HG03025 (cell line): ENCODE data around the gene TMCC1.
"Not testable (repeated sequence)": the region's sequence is repeated elsewhere in the genome, so short reads cannot be mapped to it uniquely, and the experiment has no call there.

ENCODE experiments used
- ATAC-seq: cut with Tn5 transposase; IDR thresholded peaks from one replicate; pipeline ENCODE4 v1.9.1; 2021; ENCODE audit warnings: mild to moderate bottlenecking, moderate library complexity; ENCODE audit not compliant: unreplicated experiment, low FRiP score

The TMCC1 gene

DNA sequence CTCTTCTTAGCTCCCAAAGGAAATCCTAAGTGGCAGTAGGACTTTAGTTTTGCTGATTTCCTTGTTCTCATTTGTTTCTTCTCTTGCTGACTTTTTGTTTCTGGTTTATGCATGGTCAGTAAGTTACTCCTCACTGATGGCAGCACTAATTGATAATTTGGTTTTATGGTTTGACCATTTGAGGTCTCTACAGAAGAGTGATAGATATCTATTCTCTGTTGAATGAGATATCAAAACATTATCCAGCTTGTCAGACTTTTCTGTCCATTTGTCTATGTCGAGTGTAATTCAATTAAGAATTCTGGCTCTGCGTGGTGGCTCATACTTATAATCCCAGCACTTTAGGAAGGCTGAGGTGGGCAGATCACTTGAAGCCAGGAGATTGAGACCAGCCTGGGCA is 202.5 kb downstream of the TMCC1 start:
- ATAC-seq: no peak

DNA sequence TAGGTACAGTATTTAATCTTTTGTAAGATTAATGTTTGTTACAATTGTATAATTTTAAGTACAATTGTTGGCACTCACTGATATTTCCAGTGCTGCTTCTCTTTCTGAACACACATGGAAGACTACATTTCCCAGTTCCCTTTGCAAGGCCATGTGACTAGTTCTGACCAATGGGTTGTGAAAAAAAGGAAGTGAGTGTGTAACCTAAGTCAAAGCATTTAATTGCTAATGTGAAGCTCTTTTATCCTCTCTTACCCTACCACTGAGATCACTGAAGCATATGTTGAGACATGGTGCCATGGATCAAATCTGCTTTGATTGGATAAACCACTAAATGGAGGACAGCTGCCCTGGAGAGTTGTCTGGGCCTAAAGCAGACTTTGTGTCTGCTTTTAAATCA is 203.1 kb downstream of the TMCC1 start:
- no peak for ATAC-seq

DNA sequence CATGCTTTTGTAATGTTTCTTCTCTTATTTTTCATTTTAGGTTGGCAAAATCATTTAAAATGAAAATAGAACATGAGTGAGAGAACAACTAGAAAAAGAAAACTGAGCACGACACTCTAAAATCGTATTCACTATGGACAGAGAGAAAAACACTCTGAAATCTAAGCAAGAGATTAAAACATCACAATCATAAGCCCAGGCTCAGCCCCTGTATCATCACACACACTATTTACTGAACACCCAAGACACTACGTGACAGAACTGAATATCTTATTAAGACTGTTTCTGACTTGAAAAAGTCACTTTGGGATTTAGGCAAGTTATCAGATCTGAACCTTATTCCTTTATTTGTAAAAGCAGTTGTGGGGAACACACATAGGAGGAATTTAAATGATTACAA is 204.5 kb downstream of the TMCC1 start:
- ATAC-seq: no peak

DNA sequence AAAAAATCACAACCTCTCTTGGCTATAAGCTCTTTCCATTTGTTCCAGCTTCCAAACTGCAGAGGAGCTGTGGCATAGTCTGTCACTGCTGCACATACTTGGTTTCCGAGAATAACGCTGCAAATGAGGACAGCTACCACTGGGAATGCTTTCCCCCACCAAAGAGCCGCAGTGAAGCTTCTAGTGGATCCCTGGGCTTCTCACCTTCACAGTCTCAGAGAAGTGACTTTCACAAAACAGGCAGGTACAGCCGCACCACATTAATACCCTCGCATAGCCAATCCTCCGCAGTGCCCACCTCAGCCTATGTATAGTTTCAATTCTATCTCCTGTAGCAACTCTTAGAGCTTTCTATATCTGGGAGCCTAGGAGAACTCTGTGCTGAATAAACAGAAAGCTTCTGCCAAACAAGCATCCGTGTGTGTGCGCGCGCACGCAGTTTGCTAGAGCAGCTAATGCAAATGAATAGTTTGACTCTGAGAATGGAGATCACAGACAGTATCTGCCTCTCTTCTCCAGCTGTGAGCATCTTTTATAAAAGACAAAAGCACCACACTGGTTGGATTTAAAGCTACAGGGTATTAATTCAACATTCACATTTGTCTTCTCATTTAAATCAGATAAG is 205.1 kb downstream of the TMCC1 start:
- ATAC-seq: no peak

DNA sequence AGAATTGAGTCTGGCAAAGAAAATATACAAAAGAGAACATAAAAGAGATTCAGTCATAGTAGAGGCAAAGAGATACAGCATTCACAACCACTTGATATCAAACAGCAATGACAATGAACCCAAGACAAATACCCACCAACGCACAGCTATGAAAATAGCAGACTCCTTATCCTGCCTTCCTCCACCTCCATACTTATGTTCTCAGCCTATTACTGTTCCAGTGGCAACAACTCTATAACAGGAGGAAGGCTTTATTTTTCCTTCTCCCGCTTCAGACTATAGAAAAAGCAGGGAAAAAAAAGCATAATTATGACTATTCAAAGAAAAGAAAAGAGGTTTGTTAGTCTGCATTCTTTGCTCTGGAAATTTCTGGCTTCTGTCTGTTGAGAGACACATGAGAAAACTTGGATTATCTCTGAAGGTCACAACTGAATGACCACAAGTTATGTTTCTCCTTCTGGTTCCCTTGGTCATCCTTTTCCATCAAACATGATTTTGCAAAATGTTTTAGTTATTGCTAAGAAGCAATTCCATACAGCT is 205.9 kb downstream of the TMCC1 start:
- ATAC-seq: no peak

DNA sequence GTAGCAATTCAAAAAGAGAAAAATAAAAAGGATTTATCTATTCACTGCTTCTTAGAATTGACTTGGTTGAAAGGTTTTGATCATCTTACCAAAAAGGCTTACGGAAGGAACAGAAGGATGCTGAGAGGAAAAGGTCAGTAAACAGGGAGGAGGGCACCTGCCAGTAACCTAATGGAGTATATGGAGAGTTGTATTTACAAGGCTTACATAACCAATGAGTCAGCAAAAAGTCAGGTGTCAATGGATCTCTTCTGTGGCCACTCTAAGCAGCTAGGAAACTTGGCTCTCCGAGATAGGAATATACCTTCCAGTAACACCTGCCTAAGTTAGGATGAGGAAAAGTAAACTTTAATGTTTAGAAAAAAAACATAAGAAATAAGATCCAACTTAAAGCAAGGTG is 206.6 kb downstream of the TMCC1 start:
- ATAC-seq: no peak

DNA sequence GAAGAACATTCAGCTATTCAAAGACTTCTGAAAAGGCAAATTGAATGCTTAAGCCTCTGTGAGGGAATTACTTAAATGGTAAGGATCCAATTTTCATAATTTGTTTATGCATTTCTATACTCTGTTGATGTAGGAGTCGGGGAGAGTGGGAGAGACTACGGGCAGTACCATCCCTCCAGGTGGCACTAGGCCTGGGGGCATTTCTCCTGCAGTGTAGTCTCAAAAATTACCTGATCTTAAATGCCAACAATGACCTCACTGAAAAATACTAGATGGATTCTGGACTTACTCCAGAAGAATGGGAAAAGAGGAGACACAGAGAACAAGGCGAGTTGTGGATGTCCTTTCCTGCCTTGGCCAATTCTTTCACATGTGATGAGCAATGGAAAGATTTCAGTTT is 209.2 kb downstream of the TMCC1 start:
- ATAC-seq: no peak

DNA sequence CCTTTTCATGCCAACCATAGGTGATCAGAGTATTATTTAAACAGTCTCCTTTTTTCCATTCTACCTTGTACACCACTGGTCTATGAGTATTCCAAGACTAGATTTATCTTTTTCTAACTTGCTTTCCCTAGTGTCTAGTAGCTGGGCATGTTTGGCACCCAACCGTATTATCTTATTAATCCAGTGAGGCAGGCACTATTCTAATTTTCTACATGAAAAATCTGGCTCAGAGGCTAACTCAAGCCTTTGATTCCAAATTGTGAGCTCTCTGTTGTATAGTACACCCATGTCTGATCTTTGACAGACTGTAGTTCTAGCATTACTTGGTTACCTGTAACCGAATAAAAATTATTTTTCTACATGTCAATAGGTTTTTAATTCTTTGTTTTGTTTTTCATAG is 210.3 kb downstream of the TMCC1 start:
- no peak for ATAC-seq

DNA sequence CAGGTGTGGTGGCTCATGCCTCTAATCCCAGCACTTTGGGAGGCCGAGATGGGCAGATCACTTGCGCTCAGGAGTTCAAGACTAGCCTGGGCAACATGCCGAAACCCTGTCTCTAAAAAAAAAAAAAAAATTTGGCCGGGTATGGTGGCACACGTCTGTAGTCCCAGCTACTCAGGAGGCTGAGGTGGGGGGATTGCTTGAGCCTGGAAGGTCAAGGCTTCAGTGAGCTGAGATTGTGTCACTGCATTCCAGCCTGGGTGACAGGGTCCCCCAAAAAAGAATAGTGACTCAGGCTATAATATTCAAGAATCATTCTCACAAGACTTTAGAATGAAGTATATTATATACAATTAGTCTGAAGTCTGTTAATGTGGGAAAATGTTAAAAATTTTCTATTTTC is 216.5 kb downstream of the TMCC1 start:
- no peak for ATAC-seq

DNA sequence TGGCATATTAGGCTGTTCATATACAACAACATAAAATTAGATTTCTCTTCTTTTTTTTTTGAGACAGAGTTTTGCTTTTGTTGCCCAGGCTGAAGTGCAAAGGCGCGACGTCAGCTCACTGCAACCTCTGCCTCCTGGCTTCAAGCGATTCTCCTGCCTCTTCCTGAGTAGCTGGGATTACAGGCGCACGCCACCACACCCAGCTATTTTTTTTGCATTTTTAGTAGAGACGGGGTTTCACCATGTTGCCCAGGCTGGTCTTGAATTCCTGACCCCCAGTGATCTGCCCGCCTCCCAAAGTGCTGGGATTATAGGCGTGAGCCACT is 218.8 kb downstream of the TMCC1 start:
- ATAC-seq: not testable (repeated sequence)

DNA sequence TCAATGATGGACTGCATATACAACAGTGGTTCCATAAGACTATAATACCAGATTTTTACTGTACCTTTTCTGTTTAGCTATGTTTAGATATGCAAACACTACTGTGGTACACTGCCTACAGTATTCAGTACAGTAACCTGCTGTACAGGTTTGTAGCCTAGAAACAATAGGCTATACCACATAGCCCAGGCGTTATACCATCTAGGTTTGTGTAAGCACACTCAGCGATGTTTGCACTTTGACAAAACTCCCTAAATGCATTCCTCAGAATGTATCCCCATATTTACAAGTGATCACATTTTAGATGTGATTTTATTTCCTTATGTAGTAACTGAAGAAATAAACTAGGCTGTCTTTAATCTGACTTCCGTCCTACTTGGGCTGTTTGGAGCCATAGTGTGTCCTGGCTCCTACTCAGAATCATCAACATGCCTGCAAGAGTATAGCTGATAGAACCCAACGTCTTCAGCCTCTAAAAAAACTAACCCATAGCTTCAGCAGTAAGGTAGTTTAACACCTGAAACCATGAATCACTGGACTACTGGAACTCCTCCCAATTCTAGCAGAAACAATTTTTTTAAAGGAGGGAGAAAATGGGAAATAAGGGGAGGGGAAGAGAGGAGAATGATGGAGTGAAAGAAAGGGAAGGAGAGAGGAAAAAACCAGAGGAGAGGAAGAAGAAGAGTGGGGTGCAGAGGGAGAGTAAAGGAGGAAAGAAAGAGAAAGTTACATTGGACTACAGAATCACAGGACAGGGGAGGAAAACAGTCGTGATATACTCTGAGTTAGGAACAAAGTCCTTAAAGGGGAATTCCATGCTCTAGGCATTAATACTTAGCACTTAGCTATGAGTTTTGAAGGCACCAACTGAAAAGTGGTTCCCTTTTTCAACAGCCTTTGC is 219.4 kb downstream of the TMCC1 start:
- no peak for ATAC-seq

DNA sequence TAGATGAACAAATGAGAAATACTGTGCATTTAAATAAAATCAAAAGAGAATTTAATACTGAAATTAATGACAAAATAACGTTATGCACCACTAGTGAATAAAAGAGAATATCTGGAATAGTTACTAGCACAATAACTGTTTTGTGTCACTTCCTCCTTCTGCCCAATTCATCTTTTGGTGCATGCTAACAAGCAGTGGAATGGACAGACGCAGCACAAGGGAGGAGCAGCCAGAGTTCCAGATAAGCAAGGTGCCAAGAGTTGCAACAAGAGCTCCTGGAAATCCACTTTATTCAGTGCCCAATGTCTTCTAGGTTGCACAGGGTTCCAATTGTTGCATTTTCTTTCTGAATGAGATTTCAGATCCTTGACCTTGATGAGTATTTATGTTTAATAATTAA is 220.5 kb downstream of the TMCC1 start:
- no peak for ATAC-seq

DNA sequence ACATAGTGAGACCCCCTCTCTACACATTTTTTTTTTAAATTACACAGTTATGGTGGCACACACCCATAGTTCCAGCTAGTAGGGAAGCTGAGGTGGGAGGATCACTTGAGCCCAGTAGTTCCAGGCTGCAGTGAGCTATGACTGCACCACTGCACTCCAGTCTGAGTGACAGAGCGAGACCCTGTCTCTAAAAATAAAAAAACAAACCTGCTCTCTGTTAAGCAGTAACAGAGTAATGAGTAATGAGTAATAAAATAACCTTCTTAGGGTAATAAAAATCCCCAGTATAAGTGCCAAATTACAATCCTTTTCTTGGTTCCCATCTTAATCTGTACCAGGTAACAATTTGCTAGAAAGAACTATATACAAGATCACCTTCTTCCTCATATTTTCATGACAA is 221.1 kb downstream of the TMCC1 start:
- ATAC-seq: no peak

DNA sequence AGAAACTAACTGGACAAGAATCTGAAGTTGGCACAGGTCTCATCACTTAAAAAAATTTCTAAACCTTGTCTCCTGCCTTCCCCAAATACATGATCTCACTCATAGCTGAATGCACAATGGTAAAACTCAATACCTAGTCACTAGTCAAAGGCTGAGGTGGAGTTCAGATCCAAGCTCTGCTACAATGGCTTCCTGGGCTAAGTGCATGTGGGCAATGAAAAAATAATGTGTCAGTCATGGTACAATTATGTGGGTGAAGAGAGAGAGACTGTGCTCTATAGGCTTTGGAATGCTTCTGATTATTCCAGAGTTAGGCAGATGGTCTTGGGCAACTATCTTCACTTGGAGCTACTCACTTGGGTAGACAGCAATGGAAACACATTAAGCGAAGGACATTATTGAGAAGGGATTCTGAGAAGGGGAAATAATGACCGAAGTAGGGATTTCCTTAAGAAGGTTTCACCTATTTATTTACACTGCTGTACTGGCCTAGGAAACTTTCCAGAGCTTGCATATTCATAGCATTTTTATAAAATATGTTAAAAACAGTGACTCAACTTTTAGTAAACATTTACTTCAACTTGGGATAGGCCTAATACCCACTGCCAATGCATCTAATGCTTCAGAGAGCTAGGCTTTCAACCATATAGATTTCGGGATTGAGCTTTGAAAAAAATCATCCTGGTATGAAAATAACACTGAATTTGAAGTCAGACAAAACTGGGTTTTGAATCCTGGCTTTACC is 228.3 kb downstream of the TMCC1 start:
- no peak for ATAC-seq

DNA sequence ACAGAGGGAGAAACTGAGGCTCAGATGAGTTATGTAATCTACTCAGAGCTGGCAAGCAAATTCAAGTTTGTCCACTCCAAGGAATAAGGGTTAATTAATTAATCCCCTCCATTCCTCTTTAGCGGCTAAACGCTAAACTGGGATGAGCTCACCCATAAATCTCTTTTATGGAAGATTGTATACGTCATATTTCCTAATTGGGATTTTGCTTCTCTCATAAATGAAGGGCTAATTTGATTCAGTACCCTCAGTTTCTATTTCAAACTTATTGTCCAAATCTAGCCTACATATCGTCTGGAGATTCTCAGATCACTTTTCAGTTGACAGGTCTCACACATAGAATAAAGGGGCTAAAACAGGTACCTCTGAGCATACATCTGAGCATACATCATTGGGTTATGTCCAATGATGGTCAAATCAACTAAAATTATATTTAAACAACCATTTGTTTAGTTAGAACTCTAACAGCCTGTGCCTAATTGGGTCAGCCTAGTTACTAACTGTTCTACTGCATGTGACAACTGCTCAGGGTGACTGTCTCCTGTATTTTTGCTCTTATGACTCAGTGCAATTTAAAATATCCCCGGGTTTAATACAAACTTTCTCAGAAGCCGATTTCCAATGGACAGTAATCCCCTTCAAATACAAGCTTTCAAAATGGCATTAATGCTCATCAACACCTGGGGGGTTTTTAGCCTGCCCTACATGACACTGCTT is 229.4 kb downstream of the TMCC1 start:
- ATAC-seq: no peak

DNA sequence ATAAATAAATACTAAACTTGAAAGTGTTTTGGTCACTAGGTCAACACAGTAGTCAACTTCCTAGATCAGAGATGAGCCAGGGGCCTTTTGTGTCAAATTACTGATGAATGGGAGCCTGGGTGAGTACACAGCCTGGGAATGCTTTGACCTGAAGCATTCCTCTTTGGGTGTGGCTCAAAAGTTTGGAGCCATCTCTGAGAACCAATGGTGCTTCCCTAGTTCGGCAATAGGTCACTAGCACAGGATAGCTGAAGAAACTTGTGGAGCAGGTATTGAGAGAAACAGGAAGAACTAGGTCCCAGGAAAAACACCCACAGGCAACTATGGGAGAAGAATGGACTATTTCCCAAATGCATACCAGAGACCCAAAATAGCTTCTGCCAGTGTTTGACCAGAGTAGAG is 230.5 kb downstream of the TMCC1 start:
- ATAC-seq: no peak

DNA sequence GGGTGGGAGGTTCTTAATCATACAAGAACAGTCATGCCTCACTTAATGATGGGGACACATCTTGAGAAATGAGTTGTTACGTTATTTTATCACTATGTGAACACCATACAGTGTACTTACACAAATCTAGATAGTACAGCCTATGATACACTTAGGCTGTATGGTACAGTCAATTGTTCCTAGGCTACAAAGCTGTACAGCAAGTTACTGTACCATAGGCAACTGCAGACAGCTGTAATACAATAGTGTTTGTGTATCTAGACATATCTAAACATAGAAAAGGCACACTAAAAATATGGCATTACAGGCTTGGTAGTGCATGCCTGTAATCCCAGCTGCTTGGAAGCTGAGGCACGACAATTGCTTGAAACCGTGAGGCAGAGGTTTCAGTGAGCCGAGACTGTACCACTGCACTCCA is 231.3 kb downstream of the TMCC1 start:
- no peak for ATAC-seq

DNA sequence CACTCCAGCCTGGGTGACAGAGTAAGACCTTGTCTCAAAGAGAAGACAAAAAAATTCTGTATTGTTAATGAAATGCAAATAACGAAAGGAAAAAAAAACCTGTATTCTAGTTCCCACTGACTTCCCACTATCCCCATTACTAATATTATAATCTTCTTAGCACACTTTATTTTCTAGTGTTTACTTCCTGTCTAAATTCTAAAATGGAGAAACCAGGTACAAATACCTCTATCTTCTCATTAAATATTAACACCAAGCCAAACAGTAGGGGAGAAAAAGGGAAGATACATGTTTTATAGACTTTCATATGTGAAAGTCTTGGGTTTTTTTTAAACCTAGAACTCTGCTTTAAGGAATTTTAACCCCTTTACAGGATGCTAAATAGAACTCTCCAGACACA is 231.7 kb downstream of the TMCC1 start:
- no peak for ATAC-seq

DNA sequence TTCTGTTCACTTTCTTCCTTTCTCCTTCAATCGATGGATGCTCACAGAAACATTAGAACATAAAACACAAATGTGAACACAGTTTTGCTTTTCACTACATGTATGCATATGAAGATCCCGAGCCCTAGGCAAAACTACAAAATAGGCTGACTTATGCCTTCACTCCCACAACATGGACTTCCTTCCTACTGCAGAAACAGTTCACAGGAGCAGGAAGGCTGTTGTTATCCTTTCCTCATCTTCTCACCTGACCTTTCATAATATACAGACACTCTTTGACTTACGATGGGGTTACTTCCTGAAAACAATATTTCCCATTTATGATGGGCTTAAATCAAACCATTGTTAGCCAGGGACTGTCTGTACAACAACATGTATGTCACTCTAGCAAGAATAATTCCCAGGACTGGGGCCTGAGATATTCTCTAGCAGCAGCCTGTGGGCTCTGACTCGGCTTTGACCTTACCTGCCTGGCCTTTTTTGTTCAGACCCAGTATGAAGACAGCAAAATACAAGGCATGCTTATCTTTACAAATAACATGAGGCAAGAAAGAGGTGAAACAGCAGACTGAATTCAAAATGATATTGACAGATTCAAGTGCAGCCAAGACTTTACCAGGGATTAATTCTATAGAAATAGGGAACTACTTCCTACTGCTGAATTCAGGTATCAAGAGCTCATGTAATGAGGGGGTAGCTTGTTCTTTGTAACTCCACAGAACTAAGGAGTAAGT is 235.2 kb downstream of the TMCC1 start:
- ATAC-seq: no peak
